ENCODE data around the gene TMEM131.

TMEM131 gene

GRCh38 chr2:97796465-97797126 lies 199.2 kb downstream of the TMEM131 start:
- DNase-seq = no peak

DNA sequence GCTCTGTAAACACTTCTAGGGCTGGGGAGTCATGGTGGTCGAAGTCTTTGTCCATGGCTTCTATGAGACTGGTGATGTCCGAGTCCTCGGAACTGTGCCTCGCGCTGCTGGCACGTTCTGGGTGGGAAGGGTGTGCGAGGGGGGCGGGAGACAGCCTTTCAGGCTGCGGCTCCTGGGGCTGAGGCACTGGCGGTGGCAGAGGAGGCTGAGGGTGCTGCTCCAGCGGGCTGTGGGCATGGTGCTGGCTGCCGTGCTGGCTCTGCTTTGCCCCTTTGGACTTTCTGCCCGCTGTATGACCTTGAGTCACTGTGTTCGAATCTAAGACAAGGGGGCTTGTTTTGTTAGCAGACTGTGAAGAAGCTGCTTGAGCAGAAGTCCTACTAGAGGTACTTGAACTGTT lies 203.3 kb downstream of the TMEM131 start:
- no peak for DNase-seq

- no peak for DNase-seq
These were observed 206.6 kb downstream of the TMEM131 start for GRCh38 chr2:97788986-97789644.

DNA sequence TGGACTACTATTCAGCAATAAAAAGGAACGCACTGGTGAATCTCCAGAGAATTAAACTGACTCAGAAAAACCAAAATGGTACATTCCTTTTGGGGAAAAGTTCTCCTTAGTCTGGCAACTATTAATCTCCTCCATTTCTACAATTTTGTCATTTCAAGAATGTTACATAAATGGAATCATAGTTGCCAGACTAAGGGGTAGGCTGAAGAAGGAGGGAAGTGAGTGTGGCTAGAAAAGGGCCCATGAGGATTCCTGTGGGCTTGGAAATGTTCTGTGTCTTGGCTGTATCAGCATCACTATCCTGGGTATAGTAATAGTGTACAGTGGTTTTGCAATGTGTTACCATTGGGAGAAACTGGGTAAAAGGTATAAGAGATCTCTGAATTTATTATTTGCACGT lies 209.9 kb downstream of the TMEM131 start:
- DNase-seq = no peak

DNA sequence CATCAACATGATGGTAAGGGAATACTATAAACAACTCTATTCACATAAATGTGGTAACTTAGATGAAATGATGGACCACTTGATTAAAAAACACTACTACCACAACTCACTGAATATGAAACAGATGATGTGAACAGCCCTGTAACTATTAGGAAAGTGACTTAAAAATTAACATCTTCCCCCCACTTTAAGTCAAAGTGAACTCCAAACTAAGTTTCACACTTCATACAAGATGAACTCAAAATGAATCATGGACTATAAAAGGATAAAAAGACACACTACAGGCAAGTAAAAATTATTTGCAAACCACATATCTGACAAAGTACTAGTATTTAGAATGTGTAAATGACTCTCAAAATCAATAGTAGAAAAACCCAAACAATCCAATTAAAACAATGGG lies 210.8 kb downstream of the TMEM131 start:
- no peak for DNase-seq

DNA sequence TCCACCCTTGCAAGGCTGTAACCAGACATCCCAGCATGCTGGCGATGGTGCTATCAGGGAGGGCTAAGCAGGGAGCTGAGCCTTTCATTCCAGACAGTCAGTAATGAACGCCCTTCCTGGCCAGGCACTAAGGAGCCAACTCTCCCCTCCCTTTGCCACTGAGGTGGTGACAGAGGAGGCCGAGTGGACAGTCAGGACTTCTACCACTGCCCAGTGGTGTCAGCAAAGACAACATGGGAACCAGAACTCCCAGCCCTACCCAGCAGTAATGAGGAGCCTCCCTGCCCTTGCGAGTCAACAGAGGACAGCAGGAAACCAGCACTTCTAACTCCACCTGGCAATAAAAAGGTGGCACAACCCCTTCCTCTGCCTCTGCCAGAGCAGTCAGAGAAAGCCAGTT lies 213.8 kb downstream of the TMEM131 start:
- DNase-seq = no peak

DNA sequence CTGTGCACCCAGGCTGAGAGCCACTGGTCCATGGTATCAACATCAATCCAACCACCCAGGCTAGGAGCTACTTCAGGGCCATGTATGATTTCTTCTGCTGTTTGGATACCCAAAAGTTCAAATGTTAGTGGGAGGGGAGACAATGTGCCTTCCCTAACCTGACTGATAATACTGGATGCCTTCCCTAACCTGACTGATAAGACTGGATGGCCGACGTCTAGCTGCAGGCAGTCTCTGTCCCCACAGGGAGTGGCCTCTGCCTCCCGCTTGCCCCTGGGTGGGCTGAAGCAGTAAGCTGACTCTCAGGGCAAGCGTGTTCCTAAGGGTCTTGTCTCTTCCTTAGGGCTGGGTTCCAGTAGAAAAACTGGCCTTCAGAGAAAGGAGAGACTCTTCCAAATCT lies 216.6 kb downstream of the TMEM131 start:
- no peak for DNase-seq

- no peak for DNase-seq
These were observed 220.7 kb downstream of the TMEM131 start for GRCh38 chr2:97775074-97775473.

GRCh38 chr2:97774425-97774824 lies 221.3 kb downstream of the TMEM131 start:
- no peak for DNase-seq

- DNase-seq = no peak
These were observed 225.3 kb downstream of the TMEM131 start for GRCh38 chr2:97770445-97770844.

- DNase-seq = no peak
These were observed 226.0 kb downstream of the TMEM131 start for GRCh38 chr2:97769711-97770110.

- no peak for DNase-seq
These were observed 226.4 kb downstream of the TMEM131 start for GRCh38 chr2:97769308-97769707.

GRCh38 chr2:97766567-97766966 lies 229.2 kb downstream of the TMEM131 start:
- DNase-seq = no peak

DNA sequence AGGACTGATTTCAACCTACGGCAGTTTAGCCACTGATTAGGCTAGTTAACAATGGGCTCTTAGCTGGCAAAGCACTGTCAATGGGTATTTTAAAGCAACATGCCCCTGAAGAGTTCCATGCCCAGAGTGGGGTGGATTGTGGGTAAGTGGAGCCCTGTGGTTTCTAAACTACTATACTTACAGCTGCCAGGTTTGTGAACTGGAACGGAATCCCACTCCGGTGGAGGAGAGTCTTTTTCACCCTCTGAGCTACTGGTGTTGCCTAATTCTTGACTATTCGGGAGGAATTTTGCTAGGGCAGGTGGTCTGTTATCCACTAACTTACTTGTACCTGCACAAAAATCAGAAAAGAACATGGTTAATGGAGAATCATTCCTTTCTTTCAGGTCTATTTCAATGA lies 229.8 kb downstream of the TMEM131 start:
- DNase-seq = no peak

DNA sequence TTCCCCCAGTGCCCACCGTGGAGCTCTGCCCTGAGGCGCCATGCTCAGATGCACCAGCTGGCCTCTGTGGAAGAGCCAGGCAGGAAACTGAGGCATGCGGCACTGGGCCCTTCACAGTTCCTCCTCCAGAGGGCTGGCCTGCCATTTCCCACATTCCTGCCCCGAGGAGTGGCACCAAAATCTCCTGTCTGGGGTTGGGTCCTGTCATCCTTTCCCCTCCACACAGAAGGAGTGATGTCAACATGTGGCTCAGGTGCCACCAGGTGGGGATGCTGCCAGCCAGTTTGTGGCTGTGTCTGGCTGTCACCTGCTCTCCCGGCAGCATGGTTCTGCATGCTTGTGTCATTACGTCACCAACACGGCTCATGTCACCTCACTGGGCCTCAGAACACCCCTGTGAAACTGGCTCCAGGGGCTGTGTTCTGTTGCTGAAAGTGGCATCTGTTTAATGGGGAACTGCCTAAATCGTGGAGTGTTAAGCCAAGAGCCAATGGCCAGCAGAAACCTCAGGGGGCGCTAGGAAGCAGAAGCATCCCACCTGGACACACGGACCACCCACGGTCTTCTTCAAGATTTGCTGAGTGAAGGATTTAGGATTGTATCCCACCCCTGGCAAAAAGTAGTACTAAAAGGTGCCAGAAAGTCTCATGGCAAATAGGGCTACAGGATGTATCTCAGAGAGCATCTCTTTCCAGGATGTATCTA lies 231.0 kb downstream of the TMEM131 start:
- no peak for DNase-seq

DNA sequence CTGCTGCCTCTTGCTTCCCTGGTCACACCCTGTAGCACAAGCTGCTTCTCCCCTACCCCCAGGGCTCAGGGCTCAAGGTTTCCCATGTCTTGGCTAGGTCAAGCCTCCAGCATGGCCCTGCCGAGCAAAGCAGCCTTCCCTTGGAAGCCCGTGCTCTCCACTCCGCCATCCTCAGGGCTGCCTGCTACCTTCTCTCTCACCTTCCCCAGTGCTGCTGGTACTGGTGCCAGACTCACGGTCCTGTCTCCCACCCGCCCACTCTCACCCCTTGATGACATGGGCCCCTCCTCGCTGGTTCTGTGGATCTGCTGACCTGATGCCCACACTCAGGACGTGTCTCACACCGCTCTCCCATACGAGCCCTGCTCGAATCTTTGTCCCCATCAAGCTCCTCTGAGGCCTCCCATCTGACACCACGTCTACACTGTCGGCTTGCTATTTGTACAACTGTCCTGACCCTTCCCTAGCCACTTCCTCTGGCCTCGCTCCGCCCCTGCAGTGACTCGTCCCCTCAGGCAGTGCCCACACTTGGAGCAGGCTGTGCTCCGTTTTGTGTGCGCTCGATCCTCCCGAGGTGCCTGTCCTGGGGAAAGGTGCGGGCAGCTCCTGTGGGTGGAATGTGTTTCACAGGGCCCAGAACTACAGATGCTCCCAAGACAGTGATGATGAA lies 232.4 kb downstream of the TMEM131 start:
- DNase-seq = no peak

GRCh38 chr2:97761192-97761591 lies 234.6 kb downstream of the TMEM131 start:
- DNase-seq = no peak

DNA sequence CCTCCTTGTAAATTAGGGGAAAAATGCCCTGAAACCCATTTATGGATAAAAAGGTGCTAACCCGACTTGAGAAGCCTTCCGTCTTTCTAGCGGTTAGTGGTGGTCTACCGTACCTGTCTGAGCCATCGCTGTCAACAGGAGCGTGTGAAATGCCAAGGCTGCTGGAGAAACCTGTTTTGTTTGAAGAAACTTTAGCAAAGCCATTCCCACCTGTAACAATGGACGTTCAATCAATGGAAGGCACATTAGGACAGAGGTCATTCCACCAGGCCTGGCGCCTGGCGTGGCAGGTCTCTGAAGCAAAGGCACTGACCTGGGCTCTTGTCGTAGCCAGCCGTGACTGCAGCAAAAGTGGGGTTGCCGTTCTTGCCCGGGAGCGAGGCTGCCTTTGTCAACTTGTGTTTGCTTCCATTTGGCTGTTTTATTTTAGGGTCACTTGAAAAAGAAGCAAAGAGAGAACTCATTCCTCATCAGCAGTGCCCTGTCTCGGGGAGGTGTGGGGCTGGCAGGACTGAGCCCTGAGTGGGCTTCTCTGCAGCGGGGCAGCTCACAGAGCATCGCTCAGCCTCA lies 235.2 kb downstream of the TMEM131 start:
- no peak for DNase-seq

DNA sequence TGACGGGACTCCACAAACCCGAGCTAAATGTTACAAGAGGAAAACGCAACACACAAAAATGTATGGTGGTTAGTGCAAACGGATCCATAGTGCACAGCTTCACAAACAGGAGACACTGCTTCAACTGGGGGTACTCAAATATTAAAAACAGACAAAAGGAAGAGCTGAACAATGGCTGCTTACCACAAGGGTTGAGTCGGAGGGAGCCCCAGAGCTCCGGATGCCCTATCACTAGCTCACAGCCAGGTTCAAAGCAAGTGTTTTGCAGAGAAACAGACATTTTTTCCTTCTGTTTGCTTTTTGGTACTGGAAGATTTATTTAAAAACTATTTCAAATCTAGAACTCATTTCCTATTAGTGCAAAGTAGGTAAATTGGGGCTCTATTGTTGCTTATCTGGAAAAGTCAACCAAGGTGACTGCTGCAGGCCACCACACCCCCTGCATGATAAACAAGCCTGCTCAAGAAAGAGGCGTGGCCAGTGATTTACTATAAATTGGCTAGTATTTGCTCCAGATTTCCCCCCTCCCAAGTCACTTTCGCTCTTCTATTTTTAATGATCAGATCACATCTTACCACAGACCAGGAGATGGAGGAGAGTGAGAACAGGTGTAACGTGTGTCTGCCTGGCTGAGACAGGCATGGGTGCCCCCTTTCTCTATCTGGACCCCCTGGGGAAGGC lies 235.9 kb downstream of the TMEM131 start:
- DNase-seq = no peak

DNA sequence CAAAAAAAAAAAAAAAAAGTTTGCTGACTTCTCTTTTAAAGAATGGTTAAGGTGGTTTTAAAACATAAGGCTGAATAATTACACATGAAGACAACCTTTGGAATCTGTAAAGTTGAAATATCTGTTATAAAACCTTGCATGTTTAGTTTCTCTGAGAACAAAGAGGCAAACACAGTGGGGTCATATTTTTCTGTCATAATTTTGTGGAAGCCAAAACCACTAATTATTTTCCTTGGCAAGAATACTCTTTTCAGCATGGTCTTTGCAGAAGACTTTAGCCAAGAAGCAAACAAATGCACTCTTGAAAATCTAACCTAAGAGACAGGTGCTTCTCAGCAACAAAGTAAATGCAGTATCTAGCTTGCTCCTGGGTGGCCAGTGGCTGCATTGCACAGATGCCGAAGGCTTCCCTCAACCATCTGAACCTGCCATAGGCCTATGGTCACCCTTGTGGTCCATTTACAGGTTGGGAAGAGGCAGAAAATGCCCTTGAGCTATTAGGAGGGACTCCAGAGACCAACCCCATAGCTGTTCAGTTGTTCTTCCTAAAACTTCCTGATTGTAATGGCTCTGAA lies 237.5 kb downstream of the TMEM131 start:
- no peak for DNase-seq

DNA sequence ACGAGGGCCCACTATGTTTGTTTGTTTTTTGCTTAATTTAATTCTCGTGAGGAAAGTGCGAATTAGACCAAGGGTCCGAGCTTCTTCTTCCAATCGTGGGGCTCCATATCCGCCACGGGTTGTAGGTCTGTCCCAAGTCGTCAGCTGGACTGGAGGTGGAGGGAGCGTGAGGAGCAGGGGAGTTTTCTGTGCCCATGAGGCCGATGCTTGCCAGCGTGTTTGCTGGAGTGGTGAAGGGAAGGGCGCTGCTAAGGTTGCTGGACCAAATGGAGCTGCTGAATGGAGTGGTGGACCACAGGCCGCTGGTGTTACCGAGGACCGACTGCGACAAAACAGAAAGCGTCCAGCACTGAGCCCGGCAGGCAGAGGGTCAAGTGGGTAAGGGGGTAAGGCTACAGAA lies 238.7 kb downstream of the TMEM131 start:
- no peak for DNase-seq

GRCh38 chr2:97755491-97755890 lies 240.3 kb downstream of the TMEM131 start:
- no peak for DNase-seq
